GM03348 (cell line): ENCODE data around the gene FNBP1.

Experiments used
- DNase-seq: peaks from one replicate; pipeline ENCODE4 v3.0.0; 2012; ENCODE audit warnings: low spot score

FNBP1 gene

DNA sequence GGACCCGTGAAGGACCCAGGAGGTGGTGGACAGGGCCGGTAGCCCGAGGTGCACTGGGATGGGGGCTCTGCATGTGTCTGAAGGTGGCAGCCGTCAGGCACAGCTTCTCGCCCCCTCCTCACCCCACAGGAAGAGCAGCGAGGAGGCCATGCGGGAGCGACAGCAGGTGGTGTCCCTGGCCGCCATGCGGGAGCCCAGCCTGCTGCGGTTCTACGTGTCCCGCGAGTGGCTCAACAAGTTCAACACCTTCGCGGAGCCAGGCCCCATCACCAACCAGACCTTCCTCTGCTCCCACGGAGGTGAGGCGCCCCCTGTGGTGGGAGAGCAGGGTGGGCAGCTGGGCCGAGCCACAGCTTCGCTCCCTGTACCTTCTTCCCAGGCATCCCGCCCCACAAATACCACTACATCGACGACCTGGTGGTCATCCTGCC, 167.8 kb downstream of the FNBP1 start:
- no peak for DNase-seq

GRCh38 chr9:129874261-129875101, 168.5 kb downstream of the FNBP1 start:
- no peak for DNase-seq

DNA sequence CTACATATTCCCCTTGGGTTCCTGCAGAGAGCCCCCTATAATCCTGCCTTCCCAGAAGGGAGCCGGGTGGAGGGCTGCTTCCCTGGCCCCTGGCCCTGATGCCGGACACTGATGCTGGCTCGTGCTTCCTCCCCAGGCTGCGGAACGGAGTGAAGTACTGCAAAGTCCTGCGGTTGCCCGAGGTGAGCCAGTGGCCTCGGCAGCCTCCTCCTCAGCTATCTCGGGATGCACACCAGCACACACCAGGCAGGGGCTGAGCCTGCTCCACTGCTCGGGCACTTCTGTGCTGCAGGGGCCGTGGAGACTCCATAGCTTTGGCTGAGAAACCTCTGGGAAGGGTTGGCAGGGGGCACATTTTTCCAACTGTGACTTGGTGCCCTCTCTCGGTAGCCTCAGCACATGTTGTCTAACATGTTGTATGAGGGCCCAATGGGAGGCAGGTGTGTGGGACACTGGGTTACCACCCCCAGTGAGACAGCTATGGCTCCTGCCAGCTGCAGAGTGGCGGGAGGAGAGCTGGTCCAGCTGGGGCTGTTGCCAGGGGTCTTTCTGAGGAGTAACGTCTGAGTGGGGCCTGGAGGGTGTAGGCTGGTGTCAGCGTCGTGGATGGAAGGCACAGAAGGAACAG, 169.3 kb downstream of the FNBP1 start:
- DNase-seq: no peak

DNA sequence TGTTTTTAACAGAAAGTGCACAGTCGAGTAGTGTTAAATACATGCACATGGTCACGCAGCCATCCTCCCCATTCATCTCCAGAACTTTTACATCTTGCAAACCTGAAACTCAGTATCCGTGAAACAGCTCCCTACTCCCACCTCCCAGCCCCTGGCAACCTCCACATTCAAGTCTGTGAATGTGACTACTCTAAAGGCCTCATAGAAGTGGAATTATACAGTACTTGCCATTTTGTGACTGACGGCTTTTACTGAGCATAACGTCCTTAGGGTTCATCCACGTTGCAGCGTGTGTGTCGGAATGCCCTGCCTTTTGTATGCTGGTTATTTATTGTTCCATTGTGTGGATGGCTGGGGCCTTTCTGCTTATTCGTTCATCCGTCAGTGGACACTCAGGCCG, 171.9 kb downstream of the FNBP1 start:
- no peak for DNase-seq

GRCh38 chr9:129869585-129870501, 173.1 kb downstream of the FNBP1 start:
- DNase-seq: no peak

- DNase-seq: no peak
Observed at GRCh38 chr9:129868872-129869486, 174.0 kb downstream of the FNBP1 start.

DNA sequence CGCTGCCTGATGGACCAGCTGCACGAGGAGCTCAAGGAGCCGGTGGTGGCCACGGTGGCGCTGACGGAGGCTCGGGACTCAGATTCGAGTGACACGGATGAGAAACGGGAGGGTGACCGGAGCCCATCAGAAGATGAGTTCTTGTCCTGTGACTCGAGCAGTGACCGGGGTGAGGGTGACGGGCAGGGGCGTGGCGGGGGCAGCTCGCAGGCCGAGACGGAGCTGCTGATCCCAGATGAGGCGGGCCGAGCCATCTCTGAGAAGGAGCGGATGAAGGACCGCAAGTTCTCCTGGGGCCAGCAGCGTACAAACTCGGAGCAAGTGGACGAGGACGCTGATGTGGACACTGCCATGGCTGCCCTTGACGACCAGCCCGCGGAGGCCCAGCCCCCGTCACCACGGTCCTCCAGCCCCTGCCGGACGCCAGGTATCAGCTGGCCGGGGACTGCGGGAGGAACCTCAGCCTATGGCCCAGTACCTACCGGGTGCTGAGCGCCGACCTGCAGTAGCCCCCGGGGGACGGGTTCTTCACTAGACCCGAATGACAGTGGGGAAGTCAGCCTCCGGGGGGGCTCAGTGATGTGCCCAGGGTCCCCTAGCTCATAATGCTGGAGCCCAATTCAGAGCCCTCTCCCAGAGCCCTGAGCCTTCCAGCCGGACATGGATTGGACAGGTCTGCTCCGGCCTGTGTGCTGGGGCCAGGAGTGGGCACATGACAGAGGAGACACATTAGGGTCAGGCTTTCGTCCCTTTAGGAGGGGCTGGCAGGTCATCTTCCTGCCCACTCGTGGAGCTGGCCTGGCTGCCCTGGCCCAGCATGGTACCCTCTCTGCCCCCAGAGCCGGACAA, 174.7 kb downstream of the FNBP1 start:
- DNase-seq: no peak

GRCh38 chr9:129867136-129868022, 175.6 kb downstream of the FNBP1 start:
- DNase-seq: no peak

GRCh38 chr9:129866394-129867135, 176.4 kb downstream of the FNBP1 start:
- no peak for DNase-seq

DNA sequence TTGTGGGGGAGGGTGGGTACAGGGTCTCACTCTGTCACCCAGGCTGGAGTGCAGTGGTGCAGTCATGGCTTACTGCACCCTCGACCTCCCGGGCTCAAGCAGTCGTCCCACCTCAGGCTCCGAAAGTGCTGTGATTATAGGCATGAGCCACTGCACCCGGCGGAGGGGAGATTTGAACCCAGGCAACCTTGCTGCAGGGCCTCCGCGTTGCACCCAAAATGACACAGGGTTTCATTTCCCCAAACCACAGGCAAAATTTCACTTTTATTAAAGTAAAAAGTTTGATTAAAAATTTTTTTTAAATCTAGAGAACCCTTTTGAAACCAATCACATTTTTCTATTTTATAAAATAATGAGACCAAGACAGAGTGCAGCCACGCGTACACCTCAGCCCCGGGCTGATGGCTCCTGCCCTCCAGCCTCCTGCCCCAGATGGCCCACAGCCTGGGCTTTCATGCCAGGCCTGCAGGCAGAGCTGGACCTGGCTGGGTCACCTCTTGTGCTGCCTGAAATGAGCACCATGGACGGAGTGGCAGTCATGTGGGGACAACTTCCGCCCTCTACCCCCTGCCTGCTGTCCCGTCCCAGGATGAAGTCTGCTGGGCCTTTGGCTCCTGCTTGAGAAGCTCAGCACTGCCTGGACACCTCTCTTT, 177.2 kb downstream of the FNBP1 start:
- no peak for DNase-seq

DNA sequence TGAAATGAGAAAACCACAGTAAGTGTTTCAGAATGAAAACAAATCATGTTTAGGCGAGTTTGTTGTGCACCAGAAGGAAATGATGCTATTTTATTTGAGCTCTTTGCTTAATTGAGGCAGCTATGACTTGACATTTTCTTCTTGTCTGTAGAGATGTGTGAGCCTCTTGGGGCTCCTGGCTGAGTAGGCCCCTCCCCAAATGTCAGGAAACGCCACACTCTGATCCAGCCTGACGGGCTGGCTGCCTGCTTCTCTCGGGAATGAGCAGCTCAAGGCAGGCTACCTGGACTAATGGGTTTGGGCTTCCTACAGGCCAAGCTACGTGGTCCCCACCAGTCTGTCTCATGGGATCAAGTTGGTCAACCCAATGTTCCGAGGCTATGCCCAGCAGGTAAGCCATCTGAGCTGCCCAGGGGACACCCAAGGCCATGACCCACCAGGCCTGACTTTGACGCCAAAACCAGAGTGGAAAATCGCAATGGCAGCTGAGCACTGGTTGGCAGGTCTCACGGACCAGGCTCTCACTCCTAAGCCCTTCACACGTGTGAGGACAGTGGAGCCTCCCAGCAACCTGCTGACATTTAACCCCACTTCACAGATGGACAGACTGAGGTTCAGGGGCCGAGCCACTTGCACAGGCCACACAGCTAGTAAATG, 177.9 kb downstream of the FNBP1 start:
- no peak for DNase-seq

GRCh38 chr9:129863059-129863690, 179.8 kb downstream of the FNBP1 start:
- no peak for DNase-seq

GRCh38 chr9:129861447-129861827, 181.6 kb downstream of the FNBP1 start:
- no peak for DNase-seq

GRCh38 chr9:129860653-129861446, 182.1 kb downstream of the FNBP1 start:
- DNase-seq: no peak

DNA sequence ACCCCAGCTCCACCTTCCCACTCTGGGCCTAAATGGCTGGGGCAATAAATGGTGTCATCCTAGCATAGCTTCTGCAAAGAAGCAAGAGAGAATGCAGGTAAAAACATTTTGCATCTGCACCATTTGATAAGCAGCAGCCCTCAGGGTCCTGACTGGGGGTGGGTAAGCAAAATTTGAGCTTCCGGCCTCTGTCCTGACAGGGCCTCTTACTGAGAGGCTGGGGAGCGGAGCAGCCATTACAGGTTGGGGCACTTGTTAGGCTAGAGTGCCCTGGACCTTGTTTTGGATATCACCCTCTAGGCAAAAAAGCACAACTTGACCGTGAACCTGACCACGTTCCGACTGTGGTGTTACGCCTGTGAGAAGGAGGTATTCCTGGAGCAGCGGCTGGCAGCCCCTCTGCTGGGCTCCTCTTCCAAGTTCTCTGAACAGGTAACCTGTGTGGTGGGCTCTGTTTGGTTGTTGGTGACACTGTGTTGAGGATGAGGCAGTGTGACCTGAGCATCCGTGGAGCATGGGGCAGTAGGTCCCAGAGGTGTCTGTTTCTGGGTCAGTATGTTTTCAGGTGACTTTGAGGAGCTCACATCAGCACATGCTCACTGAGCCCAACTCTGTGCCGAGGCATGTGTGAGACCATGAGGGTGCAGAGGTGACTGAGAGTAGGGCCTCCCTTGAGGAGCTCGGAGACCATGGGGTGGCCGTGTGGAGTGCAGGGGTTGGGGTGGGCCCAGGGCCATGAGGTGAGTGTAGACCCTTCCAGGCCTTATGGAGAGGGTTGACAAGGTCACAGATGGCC, 184.6 kb downstream of the FNBP1 start:
- DNase-seq: no peak

- no peak for DNase-seq
Observed at GRCh38 chr9:129857207-129857606, 185.8 kb downstream of the FNBP1 start.
